Activated CD4-positive, alpha-beta memory T cell treated with anti-CD3 and anti-CD28 coated beads, Interleukin-2, amount 10 ng/mL, durations not matched to agents 7 days and 5 days (primary cell): ENCODE results near the gene MAPK11. TPM values are rescaled to one million over a fixed set of nuclear protein-coding genes. Genes with fewer than 3 reads are reported as not detected.

Experiments used
- CTCF ChIA-PET: fragments of 350-600 bp; sonication (Branson Sonifier 250); formaldehyde crosslinking; loops from one replicate; lab custom pipeline; 2021; ENCODE audit warnings: antibody characterized with exemption, inconsistent platforms; lab: Charles Lee
- POLR2A ChIA-PET: fragments of 350-600 bp; sonication (Branson Sonifier 250); formaldehyde crosslinking; loops from one replicate; lab custom pipeline; 2021; ENCODE audit warnings: antibody characterized with exemption; lab: Charles Lee
- DNase-seq: peaks from one replicate; pipeline ENCODE4 v3.0.0-alpha.2; 2020
- H3K27ac Mint-ChIP-seq: one replicate; pipeline ENCODE4 v1.8.0; 2021; ENCODE audit warnings: mild to moderate bottlenecking, mixed read lengths
- H3K27me3 Mint-ChIP-seq: one replicate; pipeline ENCODE4 v1.8.0; 2021; ENCODE audit warnings: mixed read lengths
- H3K36me3 Mint-ChIP-seq: one replicate; pipeline ENCODE4 v1.8.0; 2021; ENCODE audit warnings: low read depth, mixed read lengths
- H3K4me1 Mint-ChIP-seq: one replicate; pipeline ENCODE4 v1.8.0; 2021; ENCODE audit warnings: mixed read lengths
- H3K4me3 Mint-ChIP-seq: one replicate; pipeline ENCODE4 v1.8.0; 2021; ENCODE audit warnings: mild to moderate bottlenecking, mixed read lengths
- H3K9me3 Mint-ChIP-seq: one replicate; pipeline ENCODE4 v1.8.0; 2021; ENCODE audit warnings: mixed read lengths
- total RNA-seq, 2 experiments: library from RNA; stranded (reverse); gene quantifications; one replicate each; pipeline ENCODE4 v1.2.3, GENCODE V29; 2021

MAPK11 gene
- total RNA-seq, 2 experiments from 2014 or later = 13.4 to 14.2 TPM

GRCh38 chr22:50225200-50225969 is 44.8 kb downstream of the MAPK11 start:
- no peaks in the 10 kb centered on the region for H3K27me3 Mint-ChIP-seq
- ChIA-PET CTCF (no interaction called here), POLR2A (no interaction called here)
- H3K36me3 Mint-ChIP-seq = peaks cover 41% of the 10 kb centered on the region
- no peak overlapping the region for H3K4me3 Mint-ChIP-seq
- no peaks in the 10 kb centered on the region for H3K9me3 Mint-ChIP-seq
- H3K4me1 Mint-ChIP-seq = no peaks in the 10 kb centered on the region
- no peak overlapping the region for H3K27ac Mint-ChIP-seq
- DNase-seq = no peak

- Mint-ChIP-seq H3K27me3 (no peaks in the 10 kb centered on the region), H3K9me3 (no peaks in the 10 kb centered on the region), H3K4me3 (no peak overlapping the region), H3K4me1 (no peaks in the 10 kb centered on the region), H3K36me3 (peaks cover 46% of the 10 kb centered on the region), H3K27ac (no peak overlapping the region)
- no peak for DNase-seq
- POLR2A ChIA-PET = no interaction called here
- CTCF ChIA-PET = no interaction called here
Observed at GRCh38 chr22:50224071-50224470, 46.1 kb downstream of the MAPK11 start.

GRCh38 chr22:50222508-50222907 is 47.7 kb downstream of the MAPK11 start:
- no peaks in the 10 kb centered on the region for H3K27me3 Mint-ChIP-seq

GRCh38 chr22:50221410-50222300 is 48.5 kb downstream of the MAPK11 start:
- H3K36me3 Mint-ChIP-seq = peaks cover 49% of the 10 kb centered on the region
- ChIA-PET POLR2A (no interaction called here), CTCF (no interaction called here)
- H3K27ac Mint-ChIP-seq = no peak overlapping the region
- H3K9me3 Mint-ChIP-seq = no peaks in the 10 kb centered on the region
- no peak overlapping the region for H3K4me3 Mint-ChIP-seq
- DNase-seq = no peak
- H3K27me3 Mint-ChIP-seq = no peaks in the 10 kb centered on the region
- no peaks in the 10 kb centered on the region for H3K4me1 Mint-ChIP-seq

More at GRCh38 chr22:50222508-50222907, 47.7 kb downstream of the MAPK11 start:
- ChIA-PET CTCF (interaction anchor here (0.7 kb wide), 1 partner anchor 102 kb away, joined by 3 read pairs; no protein-coding TSS in a partner anchor), POLR2A (no interaction called here)
- Mint-ChIP-seq H3K4me1 (no peaks in the 10 kb centered on the region), H3K4me3 (no peak overlapping the region), H3K27ac (no peak overlapping the region), H3K36me3 (peaks cover 49% of the 10 kb centered on the region), H3K9me3 (no peaks in the 10 kb centered on the region)
- DNase-seq = no peak

- H3K27ac Mint-ChIP-seq = no peak overlapping the region
- H3K4me3 Mint-ChIP-seq = no peak overlapping the region
- H3K9me3 Mint-ChIP-seq = no peaks in the 10 kb centered on the region
- no peaks in the 10 kb centered on the region for H3K27me3 Mint-ChIP-seq
- ChIA-PET CTCF (no interaction called here), POLR2A (no interaction called here)
- no peaks in the 10 kb centered on the region for H3K4me1 Mint-ChIP-seq
- H3K36me3 Mint-ChIP-seq = peaks cover 55% of the 10 kb centered on the region
- no peak for DNase-seq
Observed at GRCh38 chr22:50220603-50221409, 49.4 kb downstream of the MAPK11 start.

GRCh38 chr22:50219800-50220602 is 50.2 kb downstream of the MAPK11 start:
- ChIA-PET POLR2A (no interaction called here), CTCF (no interaction called here)
- DNase-seq = no peak
- no peaks in the 10 kb centered on the region for H3K4me1 Mint-ChIP-seq
- no peaks in the 10 kb centered on the region for H3K9me3 Mint-ChIP-seq
- H3K4me3 Mint-ChIP-seq = no peak overlapping the region
- H3K27me3 Mint-ChIP-seq = no peaks in the 10 kb centered on the region
- H3K27ac Mint-ChIP-seq = no peak overlapping the region
- peaks cover 56% of the 10 kb centered on the region for H3K36me3 Mint-ChIP-seq

- H3K4me1 Mint-ChIP-seq = no peaks in the 10 kb centered on the region
- peaks cover 60% of the 10 kb centered on the region for H3K36me3 Mint-ChIP-seq
- no peaks in the 10 kb centered on the region for H3K27me3 Mint-ChIP-seq
- no peak overlapping the region for H3K4me3 Mint-ChIP-seq
- H3K27ac Mint-ChIP-seq = no peak overlapping the region
- ChIA-PET POLR2A (no interaction called here), CTCF (no interaction called here)
- no peak for DNase-seq
- H3K9me3 Mint-ChIP-seq = no peaks in the 10 kb centered on the region
Observed at GRCh38 chr22:50218996-50219727, 51.0 kb downstream of the MAPK11 start.

GRCh38 chr22:50218153-50218995 is 51.8 kb downstream of the MAPK11 start:
- CTCF ChIA-PET = no interaction called here
- H3K27me3 Mint-ChIP-seq = no peaks in the 10 kb centered on the region
- H3K4me3 Mint-ChIP-seq = no peak overlapping the region
- no peaks in the 10 kb centered on the region for H3K9me3 Mint-ChIP-seq
- no peaks in the 10 kb centered on the region for H3K4me1 Mint-ChIP-seq
- H3K36me3 Mint-ChIP-seq = peaks cover 62% of the 10 kb centered on the region
- no peak for DNase-seq
- no peak overlapping the region for H3K27ac Mint-ChIP-seq
- POLR2A ChIA-PET = no interaction called here

- ChIA-PET CTCF (no interaction called here), POLR2A (no interaction called here)
- H3K4me3 Mint-ChIP-seq = no peak overlapping the region
- H3K36me3 Mint-ChIP-seq = peaks cover 63% of the 10 kb centered on the region
- no peak overlapping the region for H3K27ac Mint-ChIP-seq
- no peaks in the 10 kb centered on the region for H3K4me1 Mint-ChIP-seq
- DNase-seq = no peak
- H3K27me3 Mint-ChIP-seq = no peaks in the 10 kb centered on the region
- no peaks in the 10 kb centered on the region for H3K9me3 Mint-ChIP-seq
Observed at GRCh38 chr22:50217543-50218152, 52.5 kb downstream of the MAPK11 start.

- POLR2A ChIA-PET = no interaction called here
- no peak overlapping the region for H3K4me3 Mint-ChIP-seq
Observed at GRCh38 chr22:50216684-50217520, 53.3 kb downstream of the MAPK11 start.

More at GRCh38 chr22:50216684-50217520, 53.3 kb downstream of the MAPK11 start:
- no peaks in the 10 kb centered on the region for H3K9me3 Mint-ChIP-seq
- peaks cover 63% of the 10 kb centered on the region for H3K36me3 Mint-ChIP-seq
- no peak overlapping the region for H3K27ac Mint-ChIP-seq
- no peaks in the 10 kb centered on the region for H3K4me1 Mint-ChIP-seq
- CTCF ChIA-PET = no interaction called here
- no peaks in the 10 kb centered on the region for H3K27me3 Mint-ChIP-seq
- no peak for DNase-seq
